NAMALWA (cell line): ENCODE measurements around the gene PTPRN2.
"Not testable (repeated sequence)": the region's sequence is repeated elsewhere in the genome, so short reads cannot be mapped to it uniquely, and the experiment has no call there.

Source experiments
- DNase-seq: peaks from one replicate; pipeline ENCODE4 v3.0.0-alpha.2; 2015; ENCODE audit warnings: low spot score

Gene PTPRN2

DNA sequence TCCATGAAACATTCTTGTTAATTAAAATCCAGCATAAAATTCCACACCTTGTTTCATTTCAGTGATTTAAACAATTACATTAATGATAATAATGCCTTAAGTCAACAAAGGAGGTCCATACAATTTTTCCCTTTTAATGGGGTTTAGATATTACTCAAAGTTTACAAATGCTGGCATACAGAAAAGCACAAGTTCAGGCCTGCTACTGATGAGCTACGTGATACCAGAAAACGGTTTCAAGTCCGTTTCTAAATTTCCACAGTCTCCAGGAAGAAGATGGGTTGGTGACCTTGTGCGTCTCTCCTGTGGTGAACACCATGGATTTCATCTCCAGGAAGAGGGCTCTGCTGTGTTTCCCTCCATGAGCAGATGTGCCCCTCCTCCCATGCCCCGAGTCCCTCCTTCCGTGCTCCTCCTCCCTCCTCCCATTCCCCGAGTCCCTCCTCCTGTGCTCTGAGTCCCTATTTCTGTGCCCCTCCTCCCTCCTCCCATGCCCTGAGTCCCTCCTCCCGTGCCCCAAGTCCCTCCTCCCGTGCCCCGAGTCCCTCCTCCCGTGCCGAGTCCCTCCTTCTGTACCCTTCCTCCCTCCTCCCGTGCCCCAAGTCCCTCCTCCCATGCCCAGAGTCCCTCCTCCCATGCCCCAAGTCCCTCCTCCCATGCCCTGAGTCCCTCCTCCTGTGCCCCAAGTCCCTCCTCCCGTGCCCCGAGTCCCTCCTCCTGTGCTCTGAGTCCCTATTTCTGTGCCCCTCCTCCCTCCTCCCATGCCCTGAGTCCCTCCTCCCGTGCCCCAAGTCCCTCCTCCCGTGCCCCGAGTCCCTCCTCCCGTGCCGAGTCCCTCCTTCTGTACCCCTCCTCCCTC is 201.9 kb downstream of the PTPRN2 start:
- DNase-seq: not testable (repeated sequence)

GRCh38 chr7:158384746-158385145 is 202.9 kb downstream of the PTPRN2 start:
- no peak for DNase-seq

DNA sequence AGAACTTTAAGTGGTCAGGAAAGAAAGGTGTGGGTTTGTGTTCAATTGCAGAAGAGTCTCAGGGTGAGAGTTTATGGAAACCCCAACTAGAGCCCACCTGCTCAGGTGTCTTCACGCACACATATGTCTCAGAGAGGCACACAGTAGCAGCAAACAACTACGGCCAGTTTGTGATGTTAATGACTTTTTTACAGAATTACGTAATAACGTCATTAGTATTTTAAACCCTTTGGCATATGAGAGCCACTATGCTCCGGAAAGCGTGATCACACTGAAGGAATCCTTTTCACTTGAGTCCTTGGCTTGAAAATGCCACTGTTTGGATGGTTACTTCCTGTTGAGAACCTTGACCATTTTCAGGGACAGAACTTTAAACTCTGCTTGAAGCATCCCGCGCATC is 204.0 kb downstream of the PTPRN2 start:
- DNase-seq: no peak

- DNase-seq: no peak
These were observed 205.0 kb downstream of the PTPRN2 start for GRCh38 chr7:158382363-158383254.

DNA sequence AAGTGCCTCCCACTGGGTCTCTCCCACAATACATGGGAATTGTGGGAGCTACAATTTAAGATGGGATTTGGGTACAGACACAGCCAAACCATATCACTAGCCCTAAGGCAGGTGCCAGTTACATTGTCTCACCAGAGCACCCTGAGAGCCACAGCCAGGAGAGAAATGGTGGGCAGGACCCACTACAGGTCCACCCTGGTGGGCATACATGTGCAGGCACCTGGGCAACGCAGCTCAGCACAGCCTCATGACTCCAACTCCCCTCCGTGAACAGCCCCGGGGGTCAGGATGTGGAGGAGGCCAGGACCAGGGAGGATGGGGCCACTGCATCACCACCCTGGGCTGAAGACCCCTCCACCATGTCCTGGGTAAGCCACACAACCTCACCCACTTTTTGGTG is 205.7 kb downstream of the PTPRN2 start:
- no peak for DNase-seq

- DNase-seq: no peak
These were observed 208.6 kb downstream of the PTPRN2 start for GRCh38 chr7:158378978-158379377.

GRCh38 chr7:158377800-158378623 is 209.6 kb downstream of the PTPRN2 start:
- no peak for DNase-seq

- DNase-seq: not testable (repeated sequence)
These were observed 210.8 kb downstream of the PTPRN2 start for GRCh38 chr7:158376839-158377186.

DNA sequence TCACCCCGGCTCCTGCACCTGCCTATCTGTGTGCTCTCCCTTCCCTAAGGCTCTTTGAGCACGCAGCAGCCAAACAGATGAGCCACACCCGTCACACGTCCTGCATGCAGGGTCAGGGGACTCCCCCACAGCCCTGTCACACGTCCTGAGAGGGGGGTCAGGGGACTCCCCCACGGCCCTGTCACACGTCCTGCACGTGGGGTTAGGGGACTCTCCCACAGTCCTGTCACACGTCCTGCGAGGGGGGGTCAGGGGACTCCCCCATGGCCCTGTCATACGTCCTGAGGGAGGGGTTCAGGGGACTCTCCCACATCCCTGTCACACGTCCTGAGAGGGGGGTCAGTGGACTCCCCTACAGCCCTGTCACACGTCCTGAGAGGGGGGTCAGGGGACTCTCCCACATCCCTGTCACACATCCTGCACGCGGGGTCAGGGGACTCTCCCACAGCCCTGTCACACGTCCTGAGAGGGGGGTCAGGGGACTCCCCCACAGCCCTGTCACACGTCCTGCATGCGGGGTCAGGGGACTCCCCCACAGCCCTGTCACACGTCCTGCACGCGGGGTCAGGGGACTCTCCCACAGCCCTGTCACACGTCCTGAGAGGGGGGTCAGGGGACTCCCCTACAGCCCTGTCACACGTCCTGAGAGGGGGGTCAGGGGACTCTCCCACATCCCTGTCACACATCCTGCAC is 211.3 kb downstream of the PTPRN2 start:
- DNase-seq: not testable (repeated sequence)

DNA sequence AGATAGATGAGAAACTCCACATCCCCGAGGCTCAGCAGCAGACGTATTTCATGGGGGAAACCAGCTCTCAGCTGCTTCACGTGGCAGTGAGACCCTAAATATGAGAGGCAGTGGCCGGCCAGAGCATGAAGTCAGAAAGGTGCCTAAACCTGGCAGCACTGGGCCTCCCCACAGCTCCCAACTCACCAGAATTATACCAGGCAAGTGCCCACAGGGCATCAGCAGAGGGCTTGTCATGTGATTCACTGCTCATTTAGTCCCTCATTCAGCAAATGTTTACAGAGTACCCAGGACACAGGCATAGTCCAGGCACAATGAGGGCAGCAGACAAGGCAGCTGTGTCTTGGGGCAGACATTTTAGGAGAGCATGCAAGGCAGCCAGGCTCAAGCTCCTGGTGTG is 212.6 kb downstream of the PTPRN2 start:
- no peak for DNase-seq

DNA sequence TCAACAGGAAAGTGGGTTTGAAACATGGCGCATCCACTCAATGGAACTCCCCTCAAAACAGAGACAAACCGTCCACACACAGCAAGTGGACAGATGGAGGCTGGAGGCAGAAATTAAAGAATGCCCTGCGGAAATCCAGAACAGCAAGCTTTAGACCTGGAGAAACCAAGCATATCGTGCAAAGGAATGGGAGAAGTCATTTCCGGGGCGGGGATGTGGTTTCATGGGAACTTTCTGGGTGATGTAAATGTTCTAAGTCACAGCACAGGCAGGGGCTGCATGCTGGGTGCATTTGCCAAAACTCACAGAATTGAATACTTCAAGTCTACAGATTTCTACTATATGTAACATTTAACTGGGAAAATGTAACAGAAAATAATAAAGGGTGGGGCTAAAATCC is 213.0 kb downstream of the PTPRN2 start:
- DNase-seq: no peak

DNA sequence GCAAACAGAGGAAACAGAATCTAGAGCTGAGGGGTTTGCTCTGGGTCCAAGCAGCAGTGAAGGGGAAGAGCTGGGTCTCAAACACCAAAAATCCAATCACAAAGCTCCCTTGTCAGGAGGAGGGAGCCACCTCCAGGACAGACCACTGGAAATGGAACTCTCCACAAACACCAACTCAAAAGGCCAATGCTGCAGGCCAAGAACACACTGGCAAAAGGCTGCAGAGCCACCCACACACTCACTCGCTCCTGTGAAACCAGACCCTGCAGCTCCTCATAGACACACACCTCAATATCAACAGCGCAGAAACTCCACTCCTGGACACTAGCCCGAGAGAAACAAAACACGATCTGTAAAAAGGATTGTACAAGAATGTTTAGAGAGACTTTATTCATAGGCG is 213.5 kb downstream of the PTPRN2 start:
- no peak for DNase-seq

- no peak for DNase-seq
These were observed 214.0 kb downstream of the PTPRN2 start for GRCh38 chr7:158373476-158374133.

DNA sequence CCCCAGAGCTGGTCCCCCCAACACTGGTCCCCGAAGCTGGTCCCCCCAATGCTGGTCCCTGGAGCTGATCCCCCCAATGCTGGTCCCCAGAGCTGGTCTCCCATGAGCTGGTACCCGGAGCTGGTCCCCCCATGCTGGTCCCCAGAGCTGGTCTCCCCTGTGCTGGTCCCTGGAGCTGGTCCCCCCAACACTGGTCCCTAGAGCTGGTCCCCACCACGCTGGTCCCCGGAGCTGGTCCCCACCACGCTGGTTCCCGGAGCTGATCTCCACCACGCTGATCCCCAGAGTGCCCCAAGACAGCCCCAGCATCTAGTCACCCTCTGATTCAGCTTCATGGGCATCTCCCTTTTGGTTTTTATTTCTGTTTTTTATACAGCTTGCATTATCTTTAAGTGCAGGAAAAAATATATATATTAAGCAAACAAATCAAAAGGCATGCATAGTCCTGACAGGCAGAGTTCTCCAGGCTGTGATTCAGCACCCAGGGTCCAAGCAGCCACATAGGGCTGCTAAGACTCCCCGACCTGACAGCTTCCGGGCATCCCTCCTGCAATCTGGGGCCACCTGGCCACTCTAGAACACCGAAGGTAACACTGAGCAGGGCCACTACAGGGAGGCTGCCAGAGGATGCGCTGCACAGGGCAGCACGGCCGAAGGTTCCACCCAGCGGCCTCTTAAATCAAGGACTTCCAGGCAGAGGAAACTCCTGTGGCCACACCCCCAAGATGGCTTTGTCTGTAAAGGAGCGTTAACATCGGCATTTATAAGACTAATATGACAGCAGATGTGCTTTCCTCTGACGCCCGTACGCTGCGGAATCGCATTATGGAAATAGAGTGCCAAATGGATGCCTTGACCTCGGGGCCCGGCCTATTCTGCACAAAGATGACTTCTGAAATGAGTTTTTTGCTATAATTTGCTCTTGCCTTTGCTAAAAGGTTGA is 215.0 kb downstream of the PTPRN2 start:
- DNase-seq: no peak

GRCh38 chr7:158371856-158372255 is 215.8 kb downstream of the PTPRN2 start:
- no peak for DNase-seq

DNA sequence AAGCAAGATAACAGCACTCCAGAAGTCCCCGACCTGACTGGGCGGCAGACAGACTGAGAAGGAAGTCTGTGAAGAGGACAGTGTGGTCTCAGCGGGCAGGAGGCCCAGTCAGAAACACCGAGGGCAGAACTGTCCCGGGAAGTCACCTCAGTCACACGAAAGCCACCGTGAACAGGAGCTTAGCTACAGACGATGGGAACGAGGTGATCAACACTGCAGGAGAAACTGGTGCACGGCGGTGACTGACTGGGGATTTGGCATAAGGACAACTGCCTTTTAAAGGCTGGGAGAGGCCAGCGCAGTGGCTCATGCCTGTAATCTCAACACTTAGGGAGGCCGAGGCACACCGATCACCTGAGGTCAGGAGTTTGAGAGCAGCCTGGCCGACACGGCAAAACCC is 217.8 kb downstream of the PTPRN2 start:
- DNase-seq: no peak

- no peak for DNase-seq
These were observed 218.3 kb downstream of the PTPRN2 start for GRCh38 chr7:158369290-158369689.

GRCh38 chr7:158368449-158368848 is 219.2 kb downstream of the PTPRN2 start:
- no peak for DNase-seq

- DNase-seq: no peak
These were observed 220.0 kb downstream of the PTPRN2 start for GRCh38 chr7:158367634-158367982.
